Activated CD4-positive, alpha-beta T cell treated with anti-CD3 and anti-CD28 coated beads for 48 hours (primary cell): ENCODE results near the gene ZNF624.
"Not testable (repeated sequence)": the region's sequence is repeated elsewhere in the genome, so short reads cannot be mapped to it uniquely, and the experiment has no call there.

Source experiments
- DNase-seq: peaks from one replicate; pipeline ENCODE4 v3.0.0-alpha.2; 2020

Gene ZNF624

GRCh38 chr17:16653367-16654041 lies at the start of gene ZNF624:
Gene ZNF624, minus strand, starts transcription at chr17:16653850.
- peak; percentile 92 for DNase-seq

GRCh38 chr17:16697603-16698002 lies 44.0 kb upstream of the ZNF624 start:
- not testable (repeated sequence) for DNase-seq

- not testable (repeated sequence) for DNase-seq
These were observed 36.8 kb upstream of the ZNF624 start for GRCh38 chr17:16690447-16690846.

GRCh38 chr17:16689731-16690281 lies 36.2 kb upstream of the ZNF624 start, which contains the start of gene CCDC144A:
Gene CCDC144A, plus strand, starts transcription at chr17:16690241. Its CDS starts 160 bp downstream, at chr17:16690401.
- DNase-seq = peak; percentile 87

GRCh38 chr17:16687151-16687550 lies 33.5 kb upstream of the ZNF624 start:
- not testable (repeated sequence) for DNase-seq

- DNase-seq = not testable (repeated sequence)
These were observed 32.4 kb upstream of the ZNF624 start for GRCh38 chr17:16686019-16686418.

- DNase-seq = not testable (repeated sequence)
These were observed 29.9 kb upstream of the ZNF624 start for GRCh38 chr17:16683290-16684138.

GRCh38 chr17:16676676-16677268 lies 23.1 kb upstream of the ZNF624 start:
- no peak for DNase-seq

- DNase-seq = not testable (repeated sequence)
These were observed 13.4 kb upstream of the ZNF624 start for GRCh38 chr17:16666907-16667636.

- DNase-seq = not testable (repeated sequence)
These were observed 12.9 kb upstream of the ZNF624 start for GRCh38 chr17:16666553-16666906.

- no peak for DNase-seq
These were observed 9.3 kb upstream of the ZNF624 start for GRCh38 chr17:16662936-16663335.

GRCh38 chr17:16661217-16661616 lies 7.6 kb upstream of the ZNF624 start:
- DNase-seq = no peak

- DNase-seq = no peak
These were observed 743 bp downstream of the ZNF624 start for GRCh38 chr17:16652847-16653366.

- DNase-seq = no peak
These were observed 1.4 kb downstream of the ZNF624 start for GRCh38 chr17:16652252-16652651.

GRCh38 chr17:16649585-16649984 lies 4.1 kb downstream of the ZNF624 start:
- DNase-seq = no peak

GRCh38 chr17:16639438-16639837 lies 14.2 kb downstream of the ZNF624 start:
- DNase-seq = no peak

GRCh38 chr17:16623282-16623681 lies 30.4 kb downstream of the ZNF624 start:
- no peak for DNase-seq

GRCh38 chr17:16622540-16623277 lies 30.9 kb downstream of the ZNF624 start:
- no peak for DNase-seq

GRCh38 chr17:16617481-16618060 lies 36.1 kb downstream of the ZNF624 start:
- no peak for DNase-seq

- DNase-seq = no peak
These were observed 54.1 kb downstream of the ZNF624 start for GRCh38 chr17:16599537-16599936.
